HepG2 (cell line): ENCODE results near the gene MAN1B1. TPM values are rescaled to one million over a fixed set of nuclear protein-coding genes. Genes with fewer than 3 reads are reported as not detected.
A peak's percentile ranks its signal among the peaks of the same experiment; 100 is the strongest.

ENCODE experiments used
- MAFK ChIP-seq, 2 experiments: IDR thresholded peaks in 1 of 2; conservative IDR thresholded peaks in 1 of 2; 2 replicates each; pipeline ENCODE4 v1.6.1; 2011; ENCODE audit warnings: improper control_type of control experiment in 2 of 2, low read length in 2 of 2
- MNT ChIP-seq: fragments of 450-650 bp; IDR thresholded peaks from 2 replicates; pipeline ENCODE4 v1.6.1; 2016
- PCBP2 ChIP-seq: fragments of 200-400 bp; formaldehyde crosslinking; optimal IDR thresholded peaks from 2 replicates; pipeline ENCODE3; 2018; ENCODE audit warnings: low read length, low read depth; ENCODE audit not compliant: poor library complexity, severe bottlenecking
- SALL1 ChIP-seq: sonication (generic); formaldehyde crosslinking; IDR thresholded peaks from 2 replicates; pipeline ENCODE4 v1.8.0; 2022; ENCODE audit warnings: mild to moderate bottlenecking, missing genetic modification reagents
- TCF7 ChIP-seq: sonication (generic); IDR thresholded peaks from 2 replicates; pipeline ENCODE4 v1.6.1; 2016; ENCODE audit warnings: antibody characterized with exemption, low read depth
- TEAD2 ChIP-seq: sonication (generic); formaldehyde crosslinking; IDR thresholded peaks from 2 replicates; pipeline ENCODE4 v1.9.0; 2021; ENCODE audit warnings: missing genetic modification reagents
- USF2 ChIP-seq, 2 experiments: sonication (generic) in 1 of 2; formaldehyde crosslinking in 1 of 2; IDR thresholded peaks; 2 replicates each; pipeline versions ENCODE4 v1.5.1 to v1.6.1; 2011 to 2020; ENCODE audit warnings: borderline replicate concordance in 1 of 2, low read depth in 1 of 2, low read length in 1 of 2, mild to moderate bottlenecking in 1 of 2, missing genetic modification reagents in 1 of 2, moderate library complexity in 1 of 2
- ZNF20 ChIP-seq: sonication (generic); formaldehyde crosslinking; IDR thresholded peaks from 2 replicates; pipeline ENCODE4 v1.4.0; 2020; ENCODE audit warnings: mild to moderate bottlenecking, moderate library complexity, missing genetic modification reagents
- ZNF292 ChIP-seq: sonication (generic); formaldehyde crosslinking; IDR thresholded peaks from 2 replicates; pipeline ENCODE4 v1.8.1; 2022; ENCODE audit warnings: mild to moderate bottlenecking, low read depth, missing genetic modification reagents, borderline replicate concordance
- ZNF343 ChIP-seq: sonication (generic); formaldehyde crosslinking; IDR thresholded peaks from 2 replicates; pipeline ENCODE4 v1.4.0; 2020; ENCODE audit warnings: mild to moderate bottlenecking, missing genetic modification reagents
- ZNF350 ChIP-seq: sonication (generic); formaldehyde crosslinking; IDR thresholded peaks from 2 replicates; pipeline ENCODE4 v1.4.0; 2020; ENCODE audit warnings: mild to moderate bottlenecking, low read depth, missing genetic modification reagents, borderline replicate concordance
- ZNF558 ChIP-seq: sonication (generic); formaldehyde crosslinking; IDR thresholded peaks from 2 replicates; pipeline ENCODE4 v1.9.0; 2022; ENCODE audit warnings: mild to moderate bottlenecking, missing genetic modification reagents, borderline replicate concordance
- ZNF687 ChIP-seq: sonication (generic); formaldehyde crosslinking; IDR thresholded peaks from 2 replicates; pipeline ENCODE4 v1.5.1; 2020; ENCODE audit warnings: mild to moderate bottlenecking, missing genetic modification reagents, moderate library complexity
- ZNF766 ChIP-seq: sonication (generic); formaldehyde crosslinking; IDR thresholded peaks from 2 replicates; pipeline ENCODE4 v1.5.0; 2020; ENCODE audit warnings: missing genetic modification reagents, borderline replicate concordance
- polyA plus RNA-seq, 8 experiments: library from polyadenylated mRNA; depleted of rRNA in 3 of 8; stranded (reverse) in 7 of 8; unstranded in 1 of 8; fragments of >200 nt; fragmentation: Illumina TruSeq in 4 of 8; extraction: Trizol in 4 of 8; gene quantifications; 2 replicates each; pipeline versions ENCODE4 v1.2.1 to v1.2.3, GENCODE V29; 2011 to 2016; ENCODE audit warnings: low read depth in 4 of 8, missing spikeins in 1 of 8, mixed read lengths in 1 of 8; ENCODE audit not compliant: insufficient read depth in 1 of 8
- total RNA-seq, 5 experiments: library from RNA; depleted of rRNA; stranded (reverse); fragments of >200 nt; fragmentation: Illumina TruSeq; extraction: Trizol; gene quantifications; 2 replicates each; pipeline ENCODE4 v1.2.3, GENCODE V29; 2016; ENCODE audit warnings: low read depth in 1 of 5
- TF ChIP-seq, protein P1 (sequence below): IDR thresholded peaks from 2 replicates; pipeline ENCODE4 v1.6.1; 2016; ENCODE audit warnings: low read depth
- TF ChIP-seq, protein P2 (sequence below): sonication (generic); formaldehyde crosslinking; IDR thresholded peaks from 2 replicates; pipeline ENCODE4; 2020; ENCODE audit warnings: missing genetic modification reagents, mild to moderate bottlenecking, borderline replicate concordance

MAN1B1 gene
- total and polyA plus RNA-seq, 2 of the 13 experiments (the other 11 are each of a cell fraction or from before 2014, with no cell fraction given), result 48.9 to 59.5 TPM

DNA sequence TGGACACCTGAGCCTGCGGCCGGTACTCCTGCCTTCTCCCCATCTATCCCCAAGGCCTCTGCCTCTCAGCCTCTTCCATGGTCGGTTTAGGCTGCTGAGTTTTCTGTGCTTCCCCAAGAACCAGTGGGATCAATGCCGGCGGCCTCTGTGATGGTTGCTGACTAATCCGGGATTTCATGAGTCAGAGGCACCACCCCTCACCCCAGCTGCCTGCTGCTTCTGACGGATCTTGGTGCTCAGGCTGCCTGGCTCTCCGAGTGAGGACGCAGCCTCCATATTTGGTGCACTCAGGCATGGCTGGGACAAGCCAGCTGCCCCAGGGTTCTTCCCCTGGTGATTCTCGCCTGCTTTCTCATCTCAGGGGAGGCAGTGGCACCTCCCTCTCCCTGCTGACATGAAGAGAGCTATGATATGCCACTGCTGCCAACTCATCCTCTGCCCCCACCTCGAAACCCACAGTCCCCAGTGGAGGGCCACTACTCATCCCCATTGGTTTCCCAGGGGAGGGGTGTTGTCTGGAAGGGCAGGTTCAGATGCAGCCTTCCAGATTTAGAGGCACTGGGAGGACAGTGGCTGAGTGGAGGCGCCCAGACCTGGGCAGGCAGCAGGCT lies 3.3 kb upstream of the MAN1B1 start (continued):
- TF ChIP-seq ZNF687 (CRISPR knock-in tag), result peak; percentile 53
- TF ChIP-seq TEAD2 (CRISPR knock-in tag), result no peak
- TF ChIP-seq ZNF558 (CRISPR knock-in tag), result no peak
- no peak for TF ChIP-seq PCBP2
- no peak for TF ChIP-seq MNT
- peak; percentile 62 to 77 for TF ChIP-seq MAFK (conservative IDR thresholded peaks at IDR 0.05 in 1 of 2, IDR thresholded peaks at IDR 0.05 in 1 of 2; ENCODE audit: low read length in 2 of 2)
- TF ChIP-seq USF2 (IDR thresholded peaks at IDR 0.05; ENCODE audit: low read depth, low read length), result no peak
- no peak for TF ChIP-seq USF2 (CRISPR knock-in tag; IDR thresholded peaks at IDR 0.05; ENCODE audit: borderline replicate concordance)
- TF ChIP-seq ZNF350 (CRISPR knock-in tag), result no peak
- peak; percentile 77; the same call in 1 of the 2 replicates for TF ChIP-seq TCF7
- 0 out of 2 replicates have a peak, but pooled peaks have one; percentile 38 for TF ChIP-seq SALL1 (CRISPR knock-in tag)
- no peak for TF ChIP-seq ZNF766 (CRISPR knock-in tag)
- TF ChIP-seq ZNF292 (CRISPR knock-in tag), result no peak
- TF ChIP-seq, protein P1, sequence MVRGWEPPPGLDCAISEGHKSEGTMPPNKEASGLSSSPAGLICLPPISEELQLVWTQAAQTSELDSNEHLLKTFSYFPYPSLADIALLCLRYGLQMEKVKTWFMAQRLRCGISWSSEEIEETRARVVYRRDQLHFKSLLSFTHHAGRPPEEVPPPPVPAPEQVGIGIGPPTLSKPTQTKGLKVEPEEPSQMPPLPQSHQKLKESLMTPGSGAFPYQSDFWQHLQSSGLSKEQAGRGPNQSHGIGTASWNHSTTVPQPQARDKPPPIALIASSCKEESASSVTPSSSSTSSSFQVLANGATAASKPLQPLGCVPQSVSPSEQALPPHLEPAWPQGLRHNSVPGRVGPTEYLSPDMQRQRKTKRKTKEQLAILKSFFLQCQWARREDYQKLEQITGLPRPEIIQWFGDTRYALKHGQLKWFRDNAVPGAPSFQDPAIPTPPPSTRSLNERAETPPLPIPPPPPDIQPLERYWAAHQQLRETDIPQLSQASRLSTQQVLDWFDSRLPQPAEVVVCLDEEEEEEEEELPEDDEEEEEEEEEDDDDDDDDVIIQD (CRISPR knock-in tag), result no peak
- TF ChIP-seq, protein P2, sequence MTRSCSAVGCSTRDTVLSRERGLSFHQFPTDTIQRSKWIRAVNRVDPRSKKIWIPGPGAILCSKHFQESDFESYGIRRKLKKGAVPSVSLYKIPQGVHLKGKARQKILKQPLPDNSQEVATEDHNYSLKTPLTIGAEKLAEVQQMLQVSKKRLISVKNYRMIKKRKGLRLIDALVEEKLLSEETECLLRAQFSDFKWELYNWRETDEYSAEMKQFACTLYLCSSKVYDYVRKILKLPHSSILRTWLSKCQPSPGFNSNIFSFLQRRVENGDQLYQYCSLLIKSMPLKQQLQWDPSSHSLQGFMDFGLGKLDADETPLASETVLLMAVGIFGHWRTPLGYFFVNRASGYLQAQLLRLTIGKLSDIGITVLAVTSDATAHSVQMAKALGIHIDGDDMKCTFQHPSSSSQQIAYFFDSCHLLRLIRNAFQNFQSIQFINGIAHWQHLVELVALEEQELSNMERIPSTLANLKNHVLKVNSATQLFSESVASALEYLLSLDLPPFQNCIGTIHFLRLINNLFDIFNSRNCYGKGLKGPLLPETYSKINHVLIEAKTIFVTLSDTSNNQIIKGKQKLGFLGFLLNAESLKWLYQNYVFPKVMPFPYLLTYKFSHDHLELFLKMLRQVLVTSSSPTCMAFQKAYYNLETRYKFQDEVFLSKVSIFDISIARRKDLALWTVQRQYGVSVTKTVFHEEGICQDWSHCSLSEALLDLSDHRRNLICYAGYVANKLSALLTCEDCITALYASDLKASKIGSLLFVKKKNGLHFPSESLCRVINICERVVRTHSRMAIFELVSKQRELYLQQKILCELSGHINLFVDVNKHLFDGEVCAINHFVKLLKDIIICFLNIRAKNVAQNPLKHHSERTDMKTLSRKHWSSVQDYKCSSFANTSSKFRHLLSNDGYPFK (CRISPR knock-in tag), result no peak
- no peak for TF ChIP-seq ZNF20
- no peak for TF ChIP-seq ZNF343 (CRISPR knock-in tag)
